Stomach (tissue), 9 donors: ENCODE measurements around the gene MYH9. TPM values are rescaled to one million over a fixed set of nuclear protein-coding genes. Genes with fewer than 3 reads are reported as not detected.
"Not testable (repeated sequence)": the region's sequence is repeated elsewhere in the genome, so short reads cannot be mapped to it uniquely, and the experiment has no call there.

Source experiments
- DNase-seq, 2 donors: peaks; one replicate each; pipeline versions ENCODE4 v3.0.0 to v3.0.0-alpha.2; 2013 to 2019
- H3K27ac ChIP-seq, 5 donors: fragments of 200-600 bp in 4 of 5; sonication (generic) in 4 of 5; one replicate each; pipeline ENCODE4 v1.5.1; 2013 to 2019; ENCODE audit warnings: mild to moderate bottlenecking in 1 of 5, moderate library complexity in 1 of 5
- H3K27me3 ChIP-seq, 3 donors: fragments of 200-600 bp; sonication (generic); one replicate each; pipeline ENCODE4 v1.5.1; 2017 to 2019; ENCODE audit warnings: mixed run types in 1 of 3
- H3K36me3 ChIP-seq, 4 donors: fragments of 200-600 bp; sonication (generic); 1 replicate in 3 of 4; 2 replicates in 1 of 4; pipeline ENCODE4 v1.5.1; 2016 to 2019
- H3K4me1 ChIP-seq, 4 donors: fragments of 200-600 bp; sonication (generic); one replicate each; pipeline ENCODE4 v1.5.1; 2016 to 2019
- H3K4me3 ChIP-seq, 4 donors: fragments of 200-600 bp; sonication (generic) in 3 of 4; one replicate each; pipeline ENCODE4 v1.5.1; 2016 to 2019; ENCODE audit warnings: mild to moderate bottlenecking in 1 of 4
- H3K9me3 ChIP-seq, 4 donors: fragments of 200-600 bp; sonication (generic); one replicate each; pipeline ENCODE4 v1.5.1; 2016 to 2019
- CTCF ChIP-seq, 7 experiments: fragments of 450-650 bp in 4 of 7; fragments of 200-600 bp in 3 of 7; sonication (generic) in 3 of 7; IDR thresholded peaks; one replicate each; pipeline ENCODE4 v1.5.1; 2016 to 2019; ENCODE audit warnings: antibody characterized with exemption in 7 of 7, control low read depth in 2 of 7, mild to moderate bottlenecking in 1 of 7
- EP300 ChIP-seq: sonication (generic); formaldehyde crosslinking; IDR thresholded peaks from one replicate; pipeline ENCODE4 v1.6.1; 2017; ENCODE audit warnings: antibody characterized with exemption
- POLR2A ChIP-seq, 4 donors: fragments of 450-650 bp; IDR thresholded peaks; one replicate each; pipeline ENCODE4 v1.6.1; 2016; ENCODE audit warnings: antibody characterized with exemption in 4 of 4, control low read depth in 2 of 4, mild to moderate bottlenecking in 1 of 4, moderate library complexity in 1 of 4
- POLR2AphosphoS5 ChIP-seq, 3 donors: sonication (generic); formaldehyde crosslinking; IDR thresholded peaks; one replicate each; pipeline ENCODE4 v1.6.1; 2016; ENCODE audit warnings: antibody characterized with exemption in 3 of 3
- WGBS, 5 donors: extraction: QIAGEN DNeasy Blood & Tissue Kit in 3 of 5; methylation state at CpG; one replicate each; pipeline versions ENCODE4 v1.1.5 to v1.1.7; 2013 to 2018; 5-methylcytosine and 5-hydroxymethylcytosine counted together
- intact Hi-C: fragments of 100-400 bp; cut with DNase I; formaldehyde crosslinking; loops from one replicate; pipeline ENCODE4 v1.15.1; 2023; ENCODE audit warnings: low total_unique reads
- polyA plus RNA-seq, 3 donors: library from polyadenylated mRNA; stranded (reverse); fragments of 200-250 nt; gene quantifications; one replicate each; pipeline ENCODE4 v1.2.3, GENCODE V29; 2013
- total RNA-seq, 5 donors: library from RNA; depleted of rRNA; stranded (reverse); fragments of >200 nt; gene quantifications; one replicate each; pipeline versions ENCODE4 v1.1.0 to v1.2.3, GENCODE V29; 2014 to 2016
- donor health status: healthy with polysubstance abuse.
- donor health status: Bipolar disorder and iron deficiency.
- donor health status: healthy.

Gene MYH9
- total and polyA plus RNA-seq, 8 donors: 46.7 to 620 (median 197) TPM

GRCh38 chr22:36279219-36279666 lies 108.5 kb downstream of the MYH9 start:
- TF ChIP-seq CTCF (IDR thresholded peaks at IDR 0.05): no peak
- no peak for TF ChIP-seq POLR2A (IDR thresholded peaks at IDR 0.05)
- TF ChIP-seq POLR2AphosphoS5 (IDR thresholded peaks at IDR 0.05): peak in 1 of 3 donors; percentile 30
- Histone ChIP-seq H3K36me3 (peaks cover 33 to 51% (median 46%) of the 10 kb centered on the region in 4 donors), H3K4me3 (no peak overlapping the region), H3K9me3 (no peaks in the 10 kb centered on the region), H3K27ac (peak overlapping the region in 2 of 5 donors; percentile 18 to 38), H3K27me3 (no peaks in the 10 kb centered on the region), H3K4me1 (peaks cover 8 to 28% (median 14%) of the 10 kb centered on the region in 4 donors)
- WGBS, 5 donors: 69 to 84% (median 74%) methylated on average over 8 of the region's 8 CpGs
- DNase-seq: no peak
- intact Hi-C loops: no loop called here

GRCh38 chr22:36277482-36278291 lies 110.1 kb downstream of the MYH9 start:
- intact Hi-C loops: no loop called here
- peaks cover 8 to 28% (median 14%) of the 10 kb centered on the region in 4 donors for H3K4me1 ChIP-seq
- 25 to 31% (median 26%) methylated on average over 17 to 18 of the region's 18 CpGs for WGBS, 5 donors
- peaks cover 17 to 36% (median 31%) of the 10 kb centered on the region in 4 donors for H3K36me3 ChIP-seq
- H3K4me3 ChIP-seq: no peak overlapping the region
- DNase-seq: peak; percentile 65 to 88
- no peaks in the 10 kb centered on the region for H3K9me3 ChIP-seq
- TF ChIP-seq CTCF (IDR thresholded peaks at IDR 0.05) (peak in 5 of 7 experiments; percentile 43 to 87 (median 75)), POLR2AphosphoS5 (IDR thresholded peaks at IDR 0.05) (peak in 1 of 3 donors; percentile 48), POLR2A (IDR thresholded peaks at IDR 0.05) (no peak)
- H3K27ac ChIP-seq: peak overlapping the region in 3 of 5 donors; percentile 7 to 38 (median 33)
- H3K27me3 ChIP-seq: no peaks in the 10 kb centered on the region

- no peaks in the 10 kb centered on the region for H3K27me3 ChIP-seq
- intact Hi-C loops: no loop called here
- no peaks in the 10 kb centered on the region for H3K9me3 ChIP-seq
- H3K27ac ChIP-seq: no peak overlapping the region
- TF ChIP-seq CTCF (IDR thresholded peaks at IDR 0.05) (no peak), EP300 (no peak), POLR2AphosphoS5 (IDR thresholded peaks at IDR 0.05) (no peak), POLR2A (IDR thresholded peaks at IDR 0.05) (no peak)
- H3K36me3 ChIP-seq: peaks cover 0 to 4% (median 2%) of the 10 kb centered on the region in 4 donors
- no peak for DNase-seq
- H3K4me3 ChIP-seq: no peak overlapping the region
- 69 to 84% (median 80%) methylated on average over 5 of the region's 5 CpGs for WGBS, 5 donors
- peaks cover 8 to 23% (median 14%) of the 10 kb centered on the region in 4 donors for H3K4me1 ChIP-seq
These were observed 113.2 kb downstream of the MYH9 start for GRCh38 chr22:36274531-36274930.

GRCh38 chr22:36271951-36272350 lies 115.8 kb downstream of the MYH9 start:
- H3K9me3 ChIP-seq, H3K4me3 ChIP-seq, intact Hi-C loops, H3K4me1 ChIP-seq, H3K27ac ChIP-seq, H3K27me3 ChIP-seq, DNase-seq, H3K36me3 ChIP-seq: not testable (repeated sequence)
- 76 to 86% (median 82%) methylated on average over 5 of the region's 5 CpGs for WGBS, 5 donors

- H3K27ac ChIP-seq, H3K27me3 ChIP-seq, H3K4me1 ChIP-seq, H3K4me3 ChIP-seq, H3K9me3 ChIP-seq, DNase-seq, intact Hi-C loops: not testable (repeated sequence)
- 75 to 83% (median 78%) methylated on average over 6 to 7 of the region's 7 CpGs for WGBS, 5 donors
- peaks cover 0 to 17% (median 13%) of the 10 kb centered on the region in 4 donors for H3K36me3 ChIP-seq
These were observed 116.5 kb downstream of the MYH9 start for GRCh38 chr22:36271231-36271630.
